ENCODE data around the gene MEIS1. TPM values are rescaled to one million over a fixed set of nuclear protein-coding genes. Genes with fewer than 3 reads are reported as not detected.

Gene MEIS1
- total and polyA plus RNA-seq, 2 of the 8 experiments (the other 6 are each of a cell fraction or from before 2014, with no cell fraction given), result 0.17 to 1.2 TPM

DNA sequence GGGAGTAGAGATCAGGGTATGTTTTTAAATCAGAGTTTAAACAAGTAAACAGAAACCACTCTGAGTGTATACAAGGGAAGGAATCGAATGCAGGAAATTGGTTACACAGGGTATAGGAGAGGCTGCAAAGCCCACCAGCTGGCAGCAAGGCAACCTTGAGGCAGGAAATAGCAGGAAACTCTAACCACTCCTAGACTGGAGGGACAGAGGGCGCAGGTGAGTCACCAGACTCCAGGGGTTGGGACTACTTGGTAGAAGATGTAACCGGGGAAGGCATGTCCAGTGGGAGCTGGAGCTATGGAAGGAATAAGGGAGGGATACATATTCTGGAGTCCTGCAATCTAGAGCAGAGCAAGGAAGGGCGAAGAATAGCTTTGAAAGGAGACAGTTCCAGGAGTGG is 152.3 kb downstream of the MEIS1 start:
- Histone ChIP-seq H3K23ac (ENCODE audit: insufficient read length) (no peak overlapping the region), H4K20me1 (replicated peaks in 1 of 2; ENCODE audit: control insufficient read depth in 1 of 2, insufficient read depth in 2 of 2, low read length in 2 of 2) (peaks cover 0 to 4% of the 10 kb centered on the region in 2 experiments)
- CTCF ChIA-PET (ENCODE audit: partially characterized antibody), result interaction anchor here (0.6 to 2.1 kb wide), 15 partner anchors 10 to 1378 kb away, joined by 3 to 9 read pairs (median 4); no protein-coding TSS in a partner anchor

More for the DNA sequence above, 152.3 kb downstream of the MEIS1 start:
- no peaks in the 10 kb centered on the region for H3K79me2 ChIP-seq (ENCODE audit: control insufficient read depth in 1 of 2, insufficient read depth in 2 of 2, low read length in 2 of 2)
- H2BK120ac ChIP-seq (replicated peaks; ENCODE audit: low read depth, low read length), result no peak overlapping the region
- no peaks in the 10 kb centered on the region for H3K36me3 ChIP-seq (ENCODE audit: control insufficient read depth in 2 of 4, insufficient read depth in 4 of 4, low read length in 3 of 4)
- no peak overlapping the region for H2BK15ac ChIP-seq (ENCODE audit: low read length)
- no peak overlapping the region for H4K91ac ChIP-seq (replicated peaks; ENCODE audit: insufficient read length, low read length)
- no peak overlapping the region for H3K4ac ChIP-seq (replicated peaks; ENCODE audit: insufficient read length, low read depth, low read length)
- no peak overlapping the region for H2AK5ac ChIP-seq (ENCODE audit: low read depth, low read length)
- H3K4me1 ChIP-seq (replicated peaks in 1 of 4; ENCODE audit: control insufficient read depth in 3 of 4, insufficient read depth in 4 of 4, low read length in 3 of 4), result peaks cover 3 to 12% (median 5%) of the 10 kb centered on the region in 4 experiments; a peak in 6 of 7 replicates
- TF ChIP-seq JUND (IDR thresholded peaks at IDR 0.05; ENCODE audit: low read length) (peak; percentile 27; the same call in 1 of the 2 replicates), TEAD4 (IDR thresholded peaks at IDR 0.05; ENCODE audit: low read depth, low read length) (no peak), TBP (IDR thresholded peaks at IDR 0.05; ENCODE audit: low read depth, low read length) (no peak), RAD21 (IDR thresholded peaks at IDR 0.05 in 1 of 2, conservative IDR thresholded peaks at IDR 0.05 in 1 of 2; ENCODE audit: low read depth in 2 of 2, low read length in 2 of 2) (peak; percentile 82 to 89), SRF (IDR thresholded peaks at IDR 0.05; ENCODE audit: low read depth, low read length) (no peak), PHF8 (conservative IDR thresholded peaks at IDR 0.05; ENCODE audit: low read depth, low read length) (no peak), SAP30 (IDR thresholded peaks at IDR 0.05; ENCODE audit: insufficient read depth, insufficient replicate concordance, low read length) (no peak), CBX8 (IDR thresholded peaks at IDR 0.05; ENCODE audit: borderline replicate concordance, low read depth, low read length) (no peak), SP1 (IDR thresholded peaks at IDR 0.05; ENCODE audit: low read depth, low read length) (no peak)
- TF ChIP-seq, protein P1, sequence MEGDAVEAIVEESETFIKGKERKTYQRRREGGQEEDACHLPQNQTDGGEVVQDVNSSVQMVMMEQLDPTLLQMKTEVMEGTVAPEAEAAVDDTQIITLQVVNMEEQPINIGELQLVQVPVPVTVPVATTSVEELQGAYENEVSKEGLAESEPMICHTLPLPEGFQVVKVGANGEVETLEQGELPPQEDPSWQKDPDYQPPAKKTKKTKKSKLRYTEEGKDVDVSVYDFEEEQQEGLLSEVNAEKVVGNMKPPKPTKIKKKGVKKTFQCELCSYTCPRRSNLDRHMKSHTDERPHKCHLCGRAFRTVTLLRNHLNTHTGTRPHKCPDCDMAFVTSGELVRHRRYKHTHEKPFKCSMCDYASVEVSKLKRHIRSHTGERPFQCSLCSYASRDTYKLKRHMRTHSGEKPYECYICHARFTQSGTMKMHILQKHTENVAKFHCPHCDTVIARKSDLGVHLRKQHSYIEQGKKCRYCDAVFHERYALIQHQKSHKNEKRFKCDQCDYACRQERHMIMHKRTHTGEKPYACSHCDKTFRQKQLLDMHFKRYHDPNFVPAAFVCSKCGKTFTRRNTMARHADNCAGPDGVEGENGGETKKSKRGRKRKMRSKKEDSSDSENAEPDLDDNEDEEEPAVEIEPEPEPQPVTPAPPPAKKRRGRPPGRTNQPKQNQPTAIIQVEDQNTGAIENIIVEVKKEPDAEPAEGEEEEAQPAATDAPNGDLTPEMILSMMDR (IDR thresholded peaks at IDR 0.05; ENCODE audit: control extremely low read depth in 1 of 3, insufficient read depth in 1 of 3, low read depth in 1 of 3, low read length in 3 of 3), result peak; percentile 65 to 81 (median 78)
- H3K4me3 ChIP-seq (ENCODE audit: extremely low read depth in 1 of 4, insufficient read depth in 2 of 4, low read depth in 3 of 4, low read length in 4 of 4), result no peak overlapping the region
- peaks cover 14 to 22% (median 20%) of the 10 kb centered on the region in 4 experiments for H3K27me3 ChIP-seq (replicated peaks in 1 of 4; ENCODE audit: control insufficient read depth in 3 of 4, extremely low read depth in 1 of 4, insufficient read depth in 3 of 4, low read length in 3 of 4)
- no peak overlapping the region for H3K18ac ChIP-seq (ENCODE audit: extremely low read depth, low read length)
- WGBS, 2 experiments (ENCODE audit: extremely low coverage in 1 of 2, insufficient coverage in 1 of 2, insufficient read length in 1 of 2, insufficient replicate concordance in 2 of 2, low coverage in 1 of 2, low lambda C conversion rate in 2 of 2, missing lambda C conversion rate in 1 of 2), result 63% methylated on average over 4 of the region's 4 CpGs; no CpG with 5 or more reads in 1 of the 2 experiments
- no peak overlapping the region for H3K9ac ChIP-seq (replicated peaks in 1 of 4; ENCODE audit: extremely low read depth in 1 of 4, low read depth in 3 of 4, low read length in 3 of 4)
- no peak overlapping the region for H2BK5ac ChIP-seq (ENCODE audit: low read depth, low read length)
- no peak overlapping the region for H3K27ac ChIP-seq (ENCODE audit: low read depth, low read length)
- H2AFZ ChIP-seq (ENCODE audit: low read length), result no peak overlapping the region
- DNase-seq (ENCODE audit: low read depth in 1 of 2, low spot score in 2 of 2), result peak in 1 of 2 experiments; percentile 70
- no peak overlapping the region for H3K14ac ChIP-seq (ENCODE audit: insufficient read length)
- H3K23me2 ChIP-seq (ENCODE audit: low read depth, low read length), result no peaks in the 10 kb centered on the region
- no peak overlapping the region for H2BK12ac ChIP-seq (ENCODE audit: low read depth, low read length)
- H3K56ac ChIP-seq (replicated peaks; ENCODE audit: insufficient read length, low read depth, low read length), result no peak overlapping the region
- H3K9me3 ChIP-seq (ENCODE audit: insufficient read depth in 2 of 2, low read depth in 1 of 2, low read length in 1 of 2), result no peaks in the 10 kb centered on the region
- POLR2A ChIA-PET (ENCODE audit: partially characterized antibody), result interaction anchor here (0.7 to 0.8 kb wide), 2 partner anchors 647 to 755 kb away, joined by 3 read pairs; no protein-coding TSS in a partner anchor
- no peak overlapping the region for H4K5ac ChIP-seq (ENCODE audit: insufficient read length, low read depth, low read length)
- peak; percentile 84 for FAIRE-seq
- no peak overlapping the region for H2BK20ac ChIP-seq (ENCODE audit: low read length)
- no peaks in the 10 kb centered on the region for H3K79me1 ChIP-seq (ENCODE audit: low read depth, low read length)
- H3K4me2 ChIP-seq (ENCODE audit: insufficient read depth in 1 of 2, low read depth in 2 of 2, low read length in 2 of 2), result no peak overlapping the region
- H4K8ac ChIP-seq (ENCODE audit: extremely low read depth, insufficient read depth, low read length), result no peak overlapping the region

All from H1 (cell line).